Stimulated activated CD4-positive, alpha-beta T cell treated with anti-CD3 and anti-CD28 coated beads, Interleukin-1b, Interleukin-23, amount 100 ng/mL, for 1 hour (primary cell): ENCODE measurements around the gene MAD1L1.

Experiments
- DNase-seq, 2 donors: peaks; one replicate each; pipeline ENCODE4 v3.0.0-alpha.2; 2020; ENCODE audit warnings: low read depth in 2 of 2

The MAD1L1 gene

GRCh38 chr7:1914321-1914720, 318.4 kb downstream of the MAD1L1 start:
- DNase-seq, result no peak

GRCh38 chr7:1913466-1914282, 319.1 kb downstream of the MAD1L1 start:
- DNase-seq, result no peak

- DNase-seq, result no peak
These were observed 319.9 kb downstream of the MAD1L1 start for GRCh38 chr7:1912593-1913465.

GRCh38 chr7:1911571-1911970, 321.2 kb downstream of the MAD1L1 start:
- DNase-seq, result no peak

GRCh38 chr7:1910827-1911226, 321.9 kb downstream of the MAD1L1 start:
- DNase-seq, result no peak

GRCh38 chr7:1910081-1910685, 322.6 kb downstream of the MAD1L1 start:
- DNase-seq, result no peak

GRCh38 chr7:1909476-1909875, 323.3 kb downstream of the MAD1L1 start:
- no peak for DNase-seq

- no peak for DNase-seq
These were observed 323.8 kb downstream of the MAD1L1 start for GRCh38 chr7:1908823-1909420.

- no peak for DNase-seq
These were observed 324.9 kb downstream of the MAD1L1 start for GRCh38 chr7:1907751-1908365.

- no peak for DNase-seq
These were observed 325.6 kb downstream of the MAD1L1 start for GRCh38 chr7:1906988-1907745.

GRCh38 chr7:1906087-1906830, 326.5 kb downstream of the MAD1L1 start:
- no peak for DNase-seq

- DNase-seq, result no peak
These were observed 330.4 kb downstream of the MAD1L1 start for GRCh38 chr7:1902231-1902855.

- DNase-seq, result no peak
These were observed 331.1 kb downstream of the MAD1L1 start for GRCh38 chr7:1901431-1902210.

GRCh38 chr7:1900847-1901246, 331.9 kb downstream of the MAD1L1 start:
- DNase-seq, result no peak

GRCh38 chr7:1899951-1900762, 332.6 kb downstream of the MAD1L1 start:
- DNase-seq, result no peak

GRCh38 chr7:1899196-1899595, 333.5 kb downstream of the MAD1L1 start:
- DNase-seq, result no peak

GRCh38 chr7:1898628-1899185, 334.0 kb downstream of the MAD1L1 start:
- no peak for DNase-seq
